ENCODE measurements around the gene C19orf44.

- TF ChIP-seq POLR2AphosphoS5 (IDR thresholded peaks at IDR 0.05) (no peak), POLR2A (IDR thresholded peaks at IDR 0.05) (no peak), CTCF (IDR thresholded peaks at IDR 0.05) (no peak)
Observed at GRCh38 chr19:16504271-16504670, 8.1 kb downstream of the C19orf44 start.

All from breast epithelium (tissue), 3 donors.